HG02798 (cell line): Measurements from ENCODE around the gene LRMDA.

Source experiments
- ATAC-seq: cut with Tn5 transposase; IDR thresholded peaks from one replicate; pipeline ENCODE4 v1.9.1; 2021; ENCODE audit warnings: mild to moderate bottlenecking; ENCODE audit not compliant: unreplicated experiment, poor library complexity

LRMDA gene

GRCh38 chr10:75441196-75441595, 9.8 kb downstream of the LRMDA start:
- ATAC-seq, result no peak

GRCh38 chr10:75441682-75442081, 10.3 kb downstream of the LRMDA start:
- no peak for ATAC-seq

- no peak for ATAC-seq
Measured at GRCh38 chr10:75443362-75443761, 11.9 kb downstream of the LRMDA start.

- no peak for ATAC-seq
Measured at GRCh38 chr10:75444781-75445386, 13.5 kb downstream of the LRMDA start.

GRCh38 chr10:75446508-75446907, 15.1 kb downstream of the LRMDA start:
- ATAC-seq, result no peak

- ATAC-seq, result no peak
Measured at GRCh38 chr10:75448166-75448565, 16.7 kb downstream of the LRMDA start.

- ATAC-seq, result no peak
Measured at GRCh38 chr10:75449382-75450074, 18.1 kb downstream of the LRMDA start.

GRCh38 chr10:75450075-75450445, 18.6 kb downstream of the LRMDA start:
- no peak for ATAC-seq

- no peak for ATAC-seq
Measured at GRCh38 chr10:75450644-75451640, 19.5 kb downstream of the LRMDA start.

- ATAC-seq, result no peak
Measured at GRCh38 chr10:75451831-75452230, 20.4 kb downstream of the LRMDA start.

- no peak for ATAC-seq
Measured at GRCh38 chr10:75452997-75453396, 21.6 kb downstream of the LRMDA start.

GRCh38 chr10:75456122-75456521, 24.7 kb downstream of the LRMDA start:
- ATAC-seq, result no peak

- no peak for ATAC-seq
Measured at GRCh38 chr10:75460059-75460458, 28.6 kb downstream of the LRMDA start.

GRCh38 chr10:75461672-75462649, 30.5 kb downstream of the LRMDA start:
- ATAC-seq, result no peak

GRCh38 chr10:75462865-75463264, 31.4 kb downstream of the LRMDA start:
- ATAC-seq, result no peak

- ATAC-seq, result no peak
Measured at GRCh38 chr10:75464478-75465449, 33.3 kb downstream of the LRMDA start.

- no peak for ATAC-seq
Measured at GRCh38 chr10:75465450-75465827, 34.0 kb downstream of the LRMDA start.

GRCh38 chr10:75466001-75466400, 34.6 kb downstream of the LRMDA start:
- ATAC-seq, result no peak

- ATAC-seq, result no peak
Measured at GRCh38 chr10:75466886-75467285, 35.5 kb downstream of the LRMDA start.
